GM12878 (cell line): ENCODE results near the gene LMTK2. TPM values are rescaled to one million over a fixed set of nuclear protein-coding genes. Genes with fewer than 3 reads are reported as not detected.

Source experiments
- ATAC-seq: fragments of 200-7000 bp; cut with Tn5 transposase; 3 replicates; pipeline ENCODE4 v1.9.1; 2020; ENCODE audit warnings: mild to moderate bottlenecking, moderate library complexity
- BruUV-seq: library from RNA; stranded (reverse); fragments of 400-500 nt; replicated peaks from 2 replicates; lab custom pipeline; 2021; lab: Mats Ljungman, UMichigan
- CTCF ChIA-PET: fragments of 300-600 bp; sonication (Branson Sonifier 250); formaldehyde crosslinking; extraction: SDS; loops from one replicate; lab custom pipeline; 2021; ENCODE audit warnings: inconsistent platforms; lab: Yijun Ruan, JAX
- POLR2A ChIA-PET: fragments of 350-600 bp; formaldehyde crosslinking; extraction: SDS; loops from one replicate; lab custom pipeline; 2021; ENCODE audit warnings: inconsistent platforms; lab: Charles Lee
- RAD21 ChIA-PET: fragments of 300-600 bp; sonication (Branson Sonifier 250); formaldehyde crosslinking; loops from one replicate; lab custom pipeline; 2023; ENCODE audit warnings: antibody characterized with exemption; ENCODE audit not compliant: unreplicated experiment; lab: Charles Lee
- SMC1A ChIA-PET: fragments of 300-600 bp; sonication (Branson Sonifier 250); formaldehyde crosslinking; loops from one replicate; lab custom pipeline; 2023; ENCODE audit not compliant: unreplicated experiment, uncharacterized antibody; lab: Charles Lee
- DNase-seq: peaks from one replicate; pipeline ENCODE4 v3.0.0-alpha.2; 2011; ENCODE audit warnings: low read depth, low spot score
- FAIRE-seq: peaks from 3 replicates; lab custom pipeline; 2011; peaks lifted over from hg19 to GRCh38; lab: Jason Lieb, UNC
- H2AFZ ChIP-seq: 2 replicates; pipeline ENCODE4 v1.6.0; 2011; ENCODE audit warnings: low read depth, low read length, control low read depth; ENCODE audit not compliant: control insufficient read depth
- H3K27ac ChIP-seq: 2 replicates; pipeline ENCODE4 v1.5.1; 2011; ENCODE audit warnings: control low read depth; ENCODE audit not compliant: control insufficient read depth, insufficient read depth
- H3K27me3 ChIP-seq, 2 experiments: replicated peaks in 1 of 2; 2 replicates each; pipeline versions ENCODE4 v1.6.0 to v1.6.1; 2011; ENCODE audit warnings: low read length in 1 of 2; ENCODE audit not compliant: control insufficient read depth in 2 of 2, insufficient read depth in 2 of 2
- H3K36me3 ChIP-seq, 2 experiments: 2 replicates each; pipeline ENCODE4 v1.5.1; 2011; ENCODE audit warnings: low read length in 1 of 2; ENCODE audit not compliant: control insufficient read depth in 2 of 2, insufficient read depth in 2 of 2
- H3K4me1 ChIP-seq: 2 replicates; pipeline ENCODE4 v1.6.1; 2011; ENCODE audit warnings: mild to moderate bottlenecking, low read length, moderate library complexity, mixed read lengths; ENCODE audit not compliant: control insufficient read depth, insufficient read depth
- H3K4me2 ChIP-seq: 2 replicates; pipeline ENCODE4 v1.6.0; 2011; ENCODE audit warnings: control low read depth; ENCODE audit not compliant: control insufficient read depth, insufficient read depth
- H3K4me3 ChIP-seq: fragments of 200-600 bp; sonication (generic); 2 replicates; pipeline ENCODE4 v1.5.1; 2016
- H3K79me2 ChIP-seq: 2 replicates; pipeline ENCODE4 v1.6.0; 2011; ENCODE audit warnings: low read length; ENCODE audit not compliant: control insufficient read depth, insufficient read depth
- H3K9ac ChIP-seq: 2 replicates; pipeline ENCODE4 v1.8.0; 2011; ENCODE audit warnings: low read length, control low read depth, mixed read lengths; ENCODE audit not compliant: control insufficient read depth, insufficient read depth
- H3K9me3 ChIP-seq: replicated peaks from 3 replicates; pipeline ENCODE4 v1.5.1; 2011; ENCODE audit warnings: mild to moderate bottlenecking, low read length; ENCODE audit not compliant: control insufficient read depth, insufficient read depth
- H4K20me1 ChIP-seq: 2 replicates; pipeline ENCODE4 v1.6.0; 2011; ENCODE audit not compliant: control insufficient read depth, insufficient read depth
- ATF7 ChIP-seq: fragments of 450-650 bp; IDR thresholded peaks from 2 replicates; pipeline ENCODE4 v1.6.1; 2016; ENCODE audit warnings: low read depth, mild to moderate bottlenecking
- CHD1 ChIP-seq: IDR thresholded peaks from 2 replicates; pipeline ENCODE4 v1.6.1; 2012; ENCODE audit warnings: low read depth, low read length, improper control_type of control experiment
- EGR1 ChIP-seq, 2 experiments: IDR thresholded peaks; 1 replicate in 1 of 2; 2 replicates in 1 of 2; pipeline ENCODE4 v1.6.1; 2011 to 2012; ENCODE audit warnings: low read depth in 2 of 2, low read length in 2 of 2, borderline replicate concordance in 1 of 2, mild to moderate bottlenecking in 1 of 2, moderate library complexity in 1 of 2
- IRF4 ChIP-seq: IDR thresholded peaks from 2 replicates; pipeline ENCODE4 v1.6.1; 2011; ENCODE audit warnings: low read depth, low read length
- MTA2 ChIP-seq: fragments of 450-650 bp; IDR thresholded peaks from 2 replicates; pipeline ENCODE4 v1.6.1; 2016; ENCODE audit warnings: low read depth, mild to moderate bottlenecking, moderate library complexity
- NFYA ChIP-seq: IDR thresholded peaks from 2 replicates; pipeline ENCODE4 v1.6.1; 2011; ENCODE audit warnings: low read depth, mild to moderate bottlenecking, low read length, improper control_type of control experiment, borderline replicate concordance
- NKRF ChIP-seq: fragments of 450-650 bp; conservative IDR thresholded peaks from 2 replicates; pipeline ENCODE4 v1.6.1; 2017; ENCODE audit warnings: mild to moderate bottlenecking, moderate library complexity
- PAX5 ChIP-seq: IDR thresholded peaks from 2 replicates; pipeline ENCODE4 v1.6.1; 2011; ENCODE audit warnings: low read depth, low read length, borderline replicate concordance
- PML ChIP-seq: IDR thresholded peaks from 2 replicates; pipeline ENCODE4 v1.6.1; 2012; ENCODE audit warnings: low read length, inconsistent platforms
- RAD21 ChIP-seq: IDR thresholded peaks from 2 replicates; pipeline ENCODE4 v1.6.1; 2011; ENCODE audit warnings: mild to moderate bottlenecking, low read depth, low read length, moderate library complexity; ENCODE audit not compliant: insufficient read depth
- SIN3A ChIP-seq: IDR thresholded peaks from 2 replicates; pipeline ENCODE4 v1.6.1; 2012; ENCODE audit warnings: low read depth, low read length, improper control_type of control experiment
- SMARCA5 ChIP-seq: fragments of 450-650 bp; IDR thresholded peaks from 2 replicates; pipeline ENCODE4 v1.6.1; 2017; ENCODE audit warnings: mild to moderate bottlenecking
- SMC3 ChIP-seq: IDR thresholded peaks from 2 replicates; pipeline ENCODE4 v1.6.1; 2011; ENCODE audit warnings: low read length, improper control_type of control experiment, borderline replicate concordance
- TCF12 ChIP-seq: IDR thresholded peaks from 2 replicates; pipeline ENCODE4 v1.6.1; 2011; ENCODE audit warnings: low read depth, mild to moderate bottlenecking, low read length
- ZNF24 ChIP-seq: fragments of 450-650 bp; IDR thresholded peaks from 2 replicates; pipeline ENCODE4 v1.6.1; 2017; ENCODE audit warnings: antibody characterized with exemption, mild to moderate bottlenecking
- ZNF274 ChIP-seq: IDR thresholded peaks from one replicate; pipeline ENCODE4 v1.8.0; 2011; ENCODE audit not compliant: insufficient read length, insufficient read depth
- WGBS: methylation state at CpG from one replicate; pipeline ENCODE4 v1.1.6; 2016; ENCODE audit warnings: low lambda C conversion rate; ENCODE audit not compliant: insufficient replicate concordance, insufficient coverage; ENCODE audit errors: missing lambda C conversion rate; 5-methylcytosine and 5-hydroxymethylcytosine counted together
- in situ Hi-C: fragments of 300-500 bp; cut with MboI; formaldehyde crosslinking; loops from 9 replicates; pipeline ENCODE4 v1.14.3; 2018; ENCODE audit warnings: mixed read lengths
- intact Hi-C: fragments of 100-400 bp; cut with micrococcal nuclease; formaldehyde crosslinking; loops from one replicate; pipeline ENCODE4 v1.14.2; 2022; ENCODE audit not compliant: unreplicated experiment
- polyA plus RNA-seq, 11 experiments: library from polyadenylated mRNA; depleted of rRNA in 4 of 11; unstranded in 6 of 11; stranded (reverse) in 5 of 11; fragments of >200 nt; fragmentation: Nextera tagmentation in 4 of 11; fragmentation: Illumina TruSeq in 1 of 11; extraction: Ambion mirVana in 4 of 11; extraction: Trizol in 1 of 11; gene quantifications; 1 replicate in 1 of 11; 2 replicates in 10 of 11; pipeline versions ENCODE4 v1.2.1 to v1.2.3, GENCODE V29; 2011 to 2016; ENCODE audit warnings: inconsistent platforms in 2 of 11, missing spikeins in 2 of 11, low read depth in 1 of 11
- total RNA-seq, 4 experiments: library from RNA; depleted of rRNA in 3 of 4; stranded (reverse); fragments of >200 nt in 3 of 4; fragmentation: Illumina TruSeq in 1 of 4; extraction: Trizol in 1 of 4; gene quantifications; 2 replicates each; pipeline versions ENCODE4 v1.2.1 to v1.2.3, GENCODE V29; 2013 to 2021
- TF ChIP-seq, protein P1 (sequence below): fragments of 450-650 bp; IDR thresholded peaks from 2 replicates; pipeline ENCODE4 v1.6.1; 2017; ENCODE audit warnings: mild to moderate bottlenecking, low read depth, inconsistent platforms; ENCODE audit not compliant: poor library complexity, severe bottlenecking

Gene LMTK2
- total and polyA plus RNA-seq, 10 of the 15 experiments (the other 5 are each of a cell fraction or from before 2014, with no cell fraction given) = 0.68 to 8.7 (median 4.6) TPM

- no peaks in the 10 kb centered on the region for H4K20me1 ChIP-seq
- no peaks in the 10 kb centered on the region for H3K79me2 ChIP-seq
- no peak overlapping the region for H2AFZ ChIP-seq
- ChIA-PET CTCF (interaction anchor here (0.9 to 1.3 kb wide), 2 partner anchors 66 to 154 kb away, joined by 4 to 5 read pairs; no protein-coding TSS in a partner anchor), SMC1A (interaction anchor here (0.6 kb wide), 1 partner anchor 153 kb away, joined by 3 read pairs; no protein-coding TSS in a partner anchor), RAD21 (interaction anchor here (0.9 kb wide), 1 partner anchor 153 kb away, joined by 4 read pairs; no protein-coding TSS in a partner anchor), POLR2A (no interaction called here)
- H3K9ac ChIP-seq = no peak overlapping the region
- no peaks in the 10 kb centered on the region for H3K27me3 ChIP-seq
- in situ Hi-C loops = no loop called here
- no TSS peak for BruUV-seq
- no peak for ATAC-seq
- H3K9me3 ChIP-seq = no peaks in the 10 kb centered on the region
- H3K4me1 ChIP-seq = no peaks in the 10 kb centered on the region
- H3K4me3 ChIP-seq = no peak overlapping the region
- FAIRE-seq = no peak
- intact Hi-C loops = no loop called here
- no peak overlapping the region for H3K4me2 ChIP-seq
- H3K27ac ChIP-seq = no peak overlapping the region
- no peak for DNase-seq
- H3K36me3 ChIP-seq = no peaks in the 10 kb centered on the region; a peak in 2 of 4 replicates
- TF ChIP-seq NFYA (no peak), MTA2 (no peak), SMARCA5 (no peak), IRF4 (no peak), TCF12 (no peak), ATF7 (no peak), CHD1 (no peak), ZNF24 (no peak), PAX5 (no peak), ZNF274 (no peak), RAD21 (no peak), SMC3 (no peak), SIN3A (no peak), PML (no peak), NKRF (no peak), EGR1 (IDR thresholded peaks at IDR 0.05; ENCODE audit: borderline replicate concordance in 1 of 2, low read depth in 2 of 2, low read length in 2 of 2) (no peak)
- TF ChIP-seq, protein P1, sequence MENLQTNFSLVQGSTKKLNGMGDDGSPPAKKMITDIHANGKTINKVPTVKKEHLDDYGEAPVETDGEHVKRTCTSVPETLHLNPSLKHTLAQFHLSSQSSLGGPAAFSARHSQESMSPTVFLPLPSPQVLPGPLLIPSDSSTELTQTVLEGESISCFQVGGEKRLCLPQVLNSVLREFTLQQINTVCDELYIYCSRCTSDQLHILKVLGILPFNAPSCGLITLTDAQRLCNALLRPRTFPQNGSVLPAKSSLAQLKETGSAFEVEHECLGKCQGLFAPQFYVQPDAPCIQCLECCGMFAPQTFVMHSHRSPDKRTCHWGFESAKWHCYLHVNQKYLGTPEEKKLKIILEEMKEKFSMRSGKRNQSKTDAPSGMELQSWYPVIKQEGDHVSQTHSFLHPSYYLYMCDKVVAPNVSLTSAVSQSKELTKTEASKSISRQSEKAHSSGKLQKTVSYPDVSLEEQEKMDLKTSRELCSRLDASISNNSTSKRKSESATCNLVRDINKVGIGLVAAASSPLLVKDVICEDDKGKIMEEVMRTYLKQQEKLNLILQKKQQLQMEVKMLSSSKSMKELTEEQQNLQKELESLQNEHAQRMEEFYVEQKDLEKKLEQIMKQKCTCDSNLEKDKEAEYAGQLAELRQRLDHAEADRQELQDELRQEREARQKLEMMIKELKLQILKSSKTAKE = no peak
- WGBS = 95% methylated on average over 20 of the region's 20 CpGs
Observed at GRCh38 chr7:98174334-98175259, 67.9 kb downstream of the LMTK2 start.
